GM12878 (cell line): Measurements from ENCODE around the gene CELF3. TPM values are rescaled to one million over a fixed set of nuclear protein-coding genes. Genes with fewer than 3 reads are reported as not detected.

Source experiments
- ATAC-seq: fragments of 200-7000 bp; cut with Tn5 transposase; 3 replicates; pipeline ENCODE4 v1.9.1; 2020; ENCODE audit warnings: mild to moderate bottlenecking, moderate library complexity
- BruUV-seq: library from RNA; stranded (reverse); fragments of 400-500 nt; replicated peaks from 2 replicates; lab custom pipeline; 2021; lab: Mats Ljungman, UMichigan
- CTCF ChIA-PET: fragments of 300-600 bp; sonication (Branson Sonifier 250); formaldehyde crosslinking; extraction: SDS; loops from one replicate; lab custom pipeline; 2021; ENCODE audit warnings: inconsistent platforms; lab: Yijun Ruan, JAX
- POLR2A ChIA-PET: fragments of 350-600 bp; formaldehyde crosslinking; extraction: SDS; loops from one replicate; lab custom pipeline; 2021; ENCODE audit warnings: inconsistent platforms; lab: Charles Lee
- RAD21 ChIA-PET: fragments of 300-600 bp; sonication (Branson Sonifier 250); formaldehyde crosslinking; loops from one replicate; lab custom pipeline; 2023; ENCODE audit warnings: antibody characterized with exemption; ENCODE audit not compliant: unreplicated experiment; lab: Charles Lee
- SMC1A ChIA-PET: fragments of 300-600 bp; sonication (Branson Sonifier 250); formaldehyde crosslinking; loops from one replicate; lab custom pipeline; 2023; ENCODE audit not compliant: unreplicated experiment, uncharacterized antibody; lab: Charles Lee
- DNase-seq: peaks from one replicate; pipeline ENCODE4 v3.0.0-alpha.2; 2011; ENCODE audit warnings: low read depth, low spot score
- FAIRE-seq: peaks from 3 replicates; lab custom pipeline; 2011; peaks lifted over from hg19 to GRCh38; lab: Jason Lieb, UNC
- H2AFZ ChIP-seq: 2 replicates; pipeline ENCODE4 v1.6.0; 2011; ENCODE audit warnings: low read depth, low read length, control low read depth; ENCODE audit not compliant: control insufficient read depth
- H3K27ac ChIP-seq: 2 replicates; pipeline ENCODE4 v1.5.1; 2011; ENCODE audit warnings: control low read depth; ENCODE audit not compliant: control insufficient read depth, insufficient read depth
- H3K27me3 ChIP-seq, 2 experiments: replicated peaks in 1 of 2; 2 replicates each; pipeline versions ENCODE4 v1.6.0 to v1.6.1; 2011; ENCODE audit warnings: low read length in 1 of 2; ENCODE audit not compliant: control insufficient read depth in 2 of 2, insufficient read depth in 2 of 2
- H3K36me3 ChIP-seq, 2 experiments: 2 replicates each; pipeline ENCODE4 v1.5.1; 2011; ENCODE audit warnings: low read length in 1 of 2; ENCODE audit not compliant: control insufficient read depth in 2 of 2, insufficient read depth in 2 of 2
- H3K4me1 ChIP-seq: 2 replicates; pipeline ENCODE4 v1.6.1; 2011; ENCODE audit warnings: mild to moderate bottlenecking, low read length, moderate library complexity, mixed read lengths; ENCODE audit not compliant: control insufficient read depth, insufficient read depth
- H3K4me2 ChIP-seq: 2 replicates; pipeline ENCODE4 v1.6.0; 2011; ENCODE audit warnings: control low read depth; ENCODE audit not compliant: control insufficient read depth, insufficient read depth
- H3K4me3 ChIP-seq: fragments of 200-600 bp; sonication (generic); 2 replicates; pipeline ENCODE4 v1.5.1; 2016
- H3K79me2 ChIP-seq: 2 replicates; pipeline ENCODE4 v1.6.0; 2011; ENCODE audit warnings: low read length; ENCODE audit not compliant: control insufficient read depth, insufficient read depth
- H3K9ac ChIP-seq: 2 replicates; pipeline ENCODE4 v1.8.0; 2011; ENCODE audit warnings: low read length, control low read depth, mixed read lengths; ENCODE audit not compliant: control insufficient read depth, insufficient read depth
- H3K9me3 ChIP-seq: replicated peaks from 3 replicates; pipeline ENCODE4 v1.5.1; 2011; ENCODE audit warnings: mild to moderate bottlenecking, low read length; ENCODE audit not compliant: control insufficient read depth, insufficient read depth
- H4K20me1 ChIP-seq: 2 replicates; pipeline ENCODE4 v1.6.0; 2011; ENCODE audit not compliant: control insufficient read depth, insufficient read depth
- ETV6 ChIP-seq, 2 experiments: fragments of 450-650 bp in 1 of 2; IDR thresholded peaks in 1 of 2; conservative IDR thresholded peaks in 1 of 2; 2 replicates each; pipeline ENCODE4 v1.6.1; 2014; ENCODE audit warnings: antibody characterized with exemption in 1 of 2, borderline replicate concordance in 1 of 2, low read depth in 1 of 2, mild to moderate bottlenecking in 1 of 2, moderate library complexity in 1 of 2
- HDAC6 ChIP-seq: fragments of 200-600 bp; sonication (generic); IDR thresholded peaks from one replicate; pipeline ENCODE4 v1.8.0; 2017; ENCODE audit warnings: antibody characterized with exemption; ENCODE audit not compliant: unreplicated experiment
- MTA3 ChIP-seq: IDR thresholded peaks from 2 replicates; pipeline ENCODE4 v1.6.1; 2012; ENCODE audit warnings: low read length, inconsistent platforms, borderline replicate concordance
- PBX3 ChIP-seq: IDR thresholded peaks from 2 replicates; pipeline ENCODE4 v1.6.1; 2011; ENCODE audit warnings: mild to moderate bottlenecking, low read depth, low read length, moderate library complexity; ENCODE audit not compliant: insufficient replicate concordance
- SMARCA5 ChIP-seq: fragments of 450-650 bp; IDR thresholded peaks from 2 replicates; pipeline ENCODE4 v1.6.1; 2017; ENCODE audit warnings: mild to moderate bottlenecking
- SRF ChIP-seq, 2 experiments: IDR thresholded peaks; 2 replicates each; pipeline ENCODE4 v1.6.1; 2011; ENCODE audit warnings: low read depth in 2 of 2, low read length in 2 of 2, mild to moderate bottlenecking in 1 of 2, moderate library complexity in 1 of 2
- SUPT20H ChIP-seq: IDR thresholded peaks from 2 replicates; pipeline ENCODE4 v1.6.1; 2011; ENCODE audit warnings: low read depth, mild to moderate bottlenecking, low read length, moderate library complexity, borderline replicate concordance; ENCODE audit not compliant: control insufficient read depth
- TAF1 ChIP-seq: IDR thresholded peaks from 2 replicates; pipeline ENCODE4 v1.6.1; 2011; ENCODE audit warnings: mild to moderate bottlenecking, low read depth, low read length, borderline replicate concordance
- ZNF274 ChIP-seq: IDR thresholded peaks from one replicate; pipeline ENCODE4 v1.8.0; 2011; ENCODE audit not compliant: insufficient read length, insufficient read depth
- ZNF592 ChIP-seq: fragments of 450-650 bp; IDR thresholded peaks from 2 replicates; pipeline ENCODE4 v1.6.1; 2017; ENCODE audit warnings: mild to moderate bottlenecking, moderate library complexity
- WGBS: methylation state at CpG from one replicate; pipeline ENCODE4 v1.1.6; 2016; ENCODE audit warnings: low lambda C conversion rate; ENCODE audit not compliant: insufficient replicate concordance, insufficient coverage; ENCODE audit errors: missing lambda C conversion rate; 5-methylcytosine and 5-hydroxymethylcytosine counted together
- in situ Hi-C: fragments of 300-500 bp; cut with MboI; formaldehyde crosslinking; loops from 9 replicates; pipeline ENCODE4 v1.14.3; 2018; ENCODE audit warnings: mixed read lengths
- intact Hi-C: fragments of 100-400 bp; cut with micrococcal nuclease; formaldehyde crosslinking; loops from one replicate; pipeline ENCODE4 v1.14.2; 2022; ENCODE audit not compliant: unreplicated experiment
- polyA plus RNA-seq, 11 experiments: library from polyadenylated mRNA; depleted of rRNA in 4 of 11; unstranded in 6 of 11; stranded (reverse) in 5 of 11; fragments of >200 nt; fragmentation: Nextera tagmentation in 4 of 11; fragmentation: Illumina TruSeq in 1 of 11; extraction: Ambion mirVana in 4 of 11; extraction: Trizol in 1 of 11; gene quantifications; 1 replicate in 1 of 11; 2 replicates in 10 of 11; pipeline versions ENCODE4 v1.2.1 to v1.2.3, GENCODE V29; 2011 to 2016; ENCODE audit warnings: inconsistent platforms in 2 of 11, missing spikeins in 2 of 11, low read depth in 1 of 11
- total RNA-seq, 4 experiments: library from RNA; depleted of rRNA in 3 of 4; stranded (reverse); fragments of >200 nt in 3 of 4; fragmentation: Illumina TruSeq in 1 of 4; extraction: Trizol in 1 of 4; gene quantifications; 2 replicates each; pipeline versions ENCODE4 v1.2.1 to v1.2.3, GENCODE V29; 2013 to 2021
- TF ChIP-seq, protein P1 (sequence below): fragments of 450-650 bp; formaldehyde crosslinking; IDR thresholded peaks from 2 replicates; pipeline ENCODE4 v1.4.0; 2020; ENCODE audit warnings: mild to moderate bottlenecking, moderate library complexity

Gene CELF3
- total and polyA plus RNA-seq, 10 of the 15 experiments (the other 5 are each of a cell fraction or from before 2014, with no cell fraction given) = 0.09 TPM; not detected in 9

- ChIA-PET POLR2A (no interaction called here), SMC1A (interaction anchor here (0.6 kb wide), 1 partner anchor 155 kb away, joined by 4 read pairs; no protein-coding TSS in a partner anchor), RAD21 (no interaction called here), CTCF (no interaction called here)
- Histone ChIP-seq H3K9ac (no peak overlapping the region), H3K4me3 (no peak overlapping the region), H3K4me2 (no peak overlapping the region), H3K4me1 (no peaks in the 10 kb centered on the region), H3K27ac (no peak overlapping the region), H3K27me3 (no peaks in the 10 kb centered on the region), H3K79me2 (no peaks in the 10 kb centered on the region), H2AFZ (no peak overlapping the region), H4K20me1 (no peaks in the 10 kb centered on the region), H3K9me3 (no peaks in the 10 kb centered on the region), H3K36me3 (no peaks in the 10 kb centered on the region; a peak in 1 of 4 replicates)
- no peak for TF ChIP-seq SRF (IDR thresholded peaks at IDR 0.05; ENCODE audit: low read depth in 2 of 2, low read length in 2 of 2)
- no peak for TF ChIP-seq TAF1
- TF ChIP-seq HDAC6 = no peak
- TF ChIP-seq ZNF274 = no peak
- TF ChIP-seq ETV6 (conservative IDR thresholded peaks at IDR 0.05 in 1 of 2, IDR thresholded peaks at IDR 0.05 in 1 of 2; ENCODE audit: borderline replicate concordance in 1 of 2, low read depth in 1 of 2) = no peak
- TF ChIP-seq, protein P1, sequence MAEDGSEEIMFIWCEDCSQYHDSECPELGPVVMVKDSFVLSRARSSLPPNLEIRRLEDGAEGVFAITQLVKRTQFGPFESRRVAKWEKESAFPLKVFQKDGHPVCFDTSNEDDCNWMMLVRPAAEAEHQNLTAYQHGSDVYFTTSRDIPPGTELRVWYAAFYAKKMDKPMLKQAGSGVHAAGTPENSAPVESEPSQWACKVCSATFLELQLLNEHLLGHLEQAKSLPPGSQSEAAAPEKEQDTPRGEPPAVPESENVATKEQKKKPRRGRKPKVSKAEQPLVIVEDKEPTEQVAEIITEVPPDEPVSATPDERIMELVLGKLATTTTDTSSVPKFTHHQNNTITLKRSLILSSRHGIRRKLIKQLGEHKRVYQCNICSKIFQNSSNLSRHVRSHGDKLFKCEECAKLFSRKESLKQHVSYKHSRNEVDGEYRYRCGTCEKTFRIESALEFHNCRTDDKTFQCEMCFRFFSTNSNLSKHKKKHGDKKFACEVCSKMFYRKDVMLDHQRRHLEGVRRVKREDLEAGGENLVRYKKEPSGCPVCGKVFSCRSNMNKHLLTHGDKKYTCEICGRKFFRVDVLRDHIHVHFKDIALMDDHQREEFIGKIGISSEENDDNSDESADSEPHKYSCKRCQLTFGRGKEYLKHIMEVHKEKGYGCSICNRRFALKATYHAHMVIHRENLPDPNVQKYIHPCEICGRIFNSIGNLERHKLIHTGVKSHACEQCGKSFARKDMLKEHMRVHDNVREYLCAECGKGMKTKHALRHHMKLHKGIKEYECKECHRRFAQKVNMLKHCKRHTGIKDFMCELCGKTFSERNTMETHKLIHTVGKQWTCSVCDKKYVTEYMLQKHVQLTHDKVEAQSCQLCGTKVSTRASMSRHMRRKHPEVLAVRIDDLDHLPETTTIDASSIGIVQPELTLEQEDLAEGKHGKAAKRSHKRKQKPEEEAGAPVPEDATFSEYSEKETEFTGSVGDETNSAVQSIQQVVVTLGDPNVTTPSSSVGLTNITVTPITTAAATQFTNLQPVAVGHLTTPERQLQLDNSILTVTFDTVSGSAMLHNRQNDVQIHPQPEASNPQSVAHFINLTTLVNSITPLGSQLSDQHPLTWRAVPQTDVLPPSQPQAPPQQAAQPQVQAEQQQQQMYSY (CRISPR knock-in tag) = no peak
- no peak for TF ChIP-seq SUPT20H
- no peak for TF ChIP-seq PBX3
- no peak for TF ChIP-seq ZNF592
- no peak for TF ChIP-seq SMARCA5
- TF ChIP-seq MTA3 = no peak
- no TSS peak for BruUV-seq
- no peak for ATAC-seq
- FAIRE-seq = no peak
- WGBS = 96% methylated on average over 4 of the region's 4 CpGs
- in situ Hi-C loops = no loop called here
- intact Hi-C loops = no loop called here
- DNase-seq = no peak
These were observed 12.4 kb downstream of the CELF3 start for GRCh38 chr1:151704246-151704645.
